Urinary bladder (tissue), 4 donors: ENCODE data around the gene FGG. TPM values are rescaled to one million over a fixed set of nuclear protein-coding genes. Genes with fewer than 3 reads are reported as not detected.

Experiments
- DNase-seq: peaks from one replicate; pipeline ENCODE4 v3.0.0-alpha.2; 2015; ENCODE audit errors: extremely low spot score
- H3K27ac ChIP-seq: one replicate; pipeline ENCODE4 v1.5.1; 2013; ENCODE audit warnings: low read depth, mild to moderate bottlenecking, moderate library complexity
- H3K36me3 ChIP-seq: one replicate; pipeline ENCODE4 v1.6.1; 2013; ENCODE audit warnings: mild to moderate bottlenecking, moderate library complexity; ENCODE audit not compliant: insufficient read depth
- H3K4me1 ChIP-seq: one replicate; pipeline ENCODE4 v1.6.1; 2013; ENCODE audit warnings: mild to moderate bottlenecking, moderate library complexity; ENCODE audit not compliant: insufficient read depth
- H3K4me3 ChIP-seq: one replicate; pipeline ENCODE4 v1.5.1; 2013; ENCODE audit warnings: low read depth, low read length
- WGBS: extraction: QIAGEN DNeasy Blood & Tissue Kit; methylation state at CpG from one replicate; pipeline ENCODE4 v1.1.7; 2013; 5-methylcytosine and 5-hydroxymethylcytosine counted together
- polyA plus RNA-seq: library from polyadenylated mRNA; stranded (reverse); fragments of 200-250 nt; gene quantifications from one replicate; pipeline ENCODE4 v1.2.3, GENCODE V29; 2013
- total RNA-seq: library from RNA; depleted of rRNA; stranded (reverse); fragments of >200 nt; gene quantifications from one replicate; pipeline ENCODE4 v1.2.3, GENCODE V29; 2014
- donor health status: healthy with polysubstance abuse.
- donor health status: healthy.

Gene FGG
- total and polyA plus RNA-seq, 2 donors, result 9.9 TPM; not detected in 1

DNA sequence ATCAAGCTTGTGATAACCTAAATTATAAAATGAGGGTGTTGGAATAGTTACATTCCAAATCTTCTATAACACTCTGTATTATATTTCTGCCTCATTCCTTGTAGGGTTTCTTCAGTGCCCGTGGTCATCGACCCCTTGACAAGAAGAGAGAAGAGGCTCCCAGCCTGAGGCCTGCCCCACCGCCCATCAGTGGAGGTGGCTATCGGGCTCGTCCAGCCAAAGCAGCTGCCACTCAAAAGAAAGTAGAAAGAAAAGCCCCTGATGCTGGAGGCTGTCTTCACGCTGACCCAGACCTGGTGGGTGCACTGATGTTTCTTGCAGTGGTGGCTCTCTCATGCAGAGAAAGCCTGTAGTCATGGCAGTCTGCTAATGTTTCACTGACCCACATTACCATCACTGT, 46.8 kb downstream of the FGG start:
- 91% methylated on average over 6 of the region's 6 CpGs for WGBS
- Histone ChIP-seq H3K4me1 (no peaks in the 10 kb centered on the region), H3K36me3 (no peaks in the 10 kb centered on the region), H3K4me3 (no peak overlapping the region), H3K27ac (no peak overlapping the region)
- no peak for DNase-seq

DNA sequence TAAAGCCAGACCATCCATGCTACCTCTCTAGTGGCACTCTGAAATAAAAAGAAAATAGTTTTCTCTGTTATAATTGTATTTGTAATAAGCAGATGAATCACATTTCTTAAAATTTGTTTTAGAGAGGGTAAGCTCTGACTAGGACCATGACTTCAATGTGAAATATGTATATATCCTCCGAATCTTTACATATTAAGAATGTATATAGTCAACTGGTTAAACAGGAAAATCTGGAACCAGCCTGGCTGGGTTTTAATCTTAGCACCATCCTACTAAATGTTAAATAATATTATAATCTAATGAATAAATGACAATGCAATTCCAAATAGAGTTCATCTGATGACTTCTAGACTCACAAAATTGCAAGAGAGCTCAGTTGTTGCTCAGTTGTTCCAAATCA, 48.1 kb downstream of the FGG start:
- no peak overlapping the region for H3K4me3 ChIP-seq
- 85% methylated on average over 1 of the region's 1 CpG for WGBS

DNA sequence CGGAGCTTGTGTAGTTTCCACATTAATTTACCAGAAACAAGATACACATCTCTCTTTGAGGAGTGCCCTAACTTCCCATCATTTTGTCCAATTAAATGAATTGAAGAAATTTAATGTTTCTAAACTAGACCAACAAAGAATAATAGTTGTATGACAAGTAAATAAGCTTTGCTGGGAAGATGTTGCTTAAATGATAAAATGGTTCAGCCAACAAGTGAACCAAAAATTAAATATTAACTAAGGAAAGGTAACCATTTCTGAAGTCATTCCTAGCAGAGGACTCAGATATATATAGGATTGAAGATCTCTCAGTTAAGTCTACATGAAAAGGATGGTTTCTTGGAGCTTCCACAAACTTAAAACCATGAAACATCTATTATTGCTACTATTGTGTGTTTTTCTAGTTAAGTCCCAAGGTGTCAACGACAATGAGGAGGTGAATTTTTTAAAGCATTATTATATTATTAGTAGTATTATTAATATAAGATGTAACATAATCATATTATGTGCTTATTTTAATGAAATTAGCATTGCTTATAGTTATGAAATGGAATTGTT, 49.7 kb downstream of the FGG start, which contains the start of gene FGB:
FGB (plus strand) TSS at position 315 of the 558 bp plus-strand sequence; CDS start at position 323, 8 bp downstream.
- Histone ChIP-seq H3K27ac (no peak within 1 kb of the TSS), H3K4me1 (no peaks in the 10 kb centered on the region), H3K4me3 (no peak within 1 kb of the TSS), H3K36me3 (no peaks in the 10 kb centered on the region)
- 68% methylated on average over 2 of the region's 2 CpGs for WGBS
- DNase-seq, result no peak

More for the DNA sequence above, 48.1 kb downstream of the FGG start:
- Histone ChIP-seq H3K36me3 (no peaks in the 10 kb centered on the region), H3K27ac (no peak overlapping the region), H3K4me1 (no peaks in the 10 kb centered on the region)
- no peak for DNase-seq

DNA sequence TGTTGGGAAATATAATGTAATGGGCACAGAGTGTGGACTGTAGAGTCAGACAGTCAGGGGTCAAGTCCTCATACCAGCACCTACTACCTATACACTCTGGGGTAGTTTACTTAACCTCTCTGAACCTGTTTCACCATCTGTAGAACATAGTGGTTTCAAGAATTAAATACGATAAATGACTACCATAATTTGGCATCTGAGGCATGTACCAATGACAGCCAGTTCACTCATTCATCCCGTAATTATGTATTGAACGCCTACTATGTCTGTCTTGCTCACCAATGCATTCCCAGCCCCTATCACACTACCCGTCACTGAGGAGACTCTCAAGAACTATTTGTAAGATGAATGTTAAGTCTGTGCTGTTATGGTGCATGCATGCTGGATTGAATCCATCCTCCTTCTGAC, 51.6 kb downstream of the FGG start:
- DNase-seq, result no peak
- Histone ChIP-seq H3K4me1 (no peaks in the 10 kb centered on the region), H3K4me3 (no peak overlapping the region), H3K27ac (no peak overlapping the region), H3K36me3 (no peaks in the 10 kb centered on the region)
- 75% methylated on average over 4 of the region's 4 CpGs for WGBS

GRCh38 chr4:154560419-154560801, 52.0 kb downstream of the FGG start:
- Histone ChIP-seq H3K4me1 (no peaks in the 10 kb centered on the region), H3K4me3 (no peak overlapping the region), H3K36me3 (no peaks in the 10 kb centered on the region), H3K27ac (no peak overlapping the region)
- WGBS, result 91% methylated on average over 1 of the region's 1 CpG
- no peak for DNase-seq

GRCh38 chr4:154559494-154560418, 52.7 kb downstream of the FGG start:
- Histone ChIP-seq H3K27ac (no peak overlapping the region), H3K4me1 (no peaks in the 10 kb centered on the region), H3K4me3 (no peak overlapping the region), H3K36me3 (no peaks in the 10 kb centered on the region)
- DNase-seq, result no peak
- 67% methylated on average over 9 of the region's 9 CpGs for WGBS

- Histone ChIP-seq H3K27ac (no peak overlapping the region), H3K36me3 (no peaks in the 10 kb centered on the region), H3K4me1 (no peaks in the 10 kb centered on the region), H3K4me3 (no peak overlapping the region)
- DNase-seq, result no peak
- WGBS, result 87% methylated on average over 1 of the region's 1 CpG
These were observed 53.3 kb downstream of the FGG start for GRCh38 chr4:154559141-154559493.

Other genes starting within 250 kb of the FGG start
- 14.0 TPM for gene DCHS2, start 120.9 kb downstream of the FGG start, total RNA-seq
- gene DCHS2, start 120.9 kb downstream of the FGG start, polyA plus RNA-seq, result 1.2 TPM
- 78.4 TPM for gene PLRG1, start 62.3 kb downstream of the FGG start, total RNA-seq
- 43.1 TPM for gene PLRG1, start 62.3 kb downstream of the FGG start, polyA plus RNA-seq
- not detected for gene FGB, start 49.6 kb downstream of the FGG start, total RNA-seq
- gene FGB, start 49.6 kb downstream of the FGG start, polyA plus RNA-seq, result 11.6 TPM
- not detected for gene FGA, start 21.9 kb downstream of the FGG start, total RNA-seq
- 9.4 TPM for gene FGA, start 21.9 kb downstream of the FGG start, polyA plus RNA-seq
- gene LRAT, start 131.3 kb upstream of the FGG start, total RNA-seq, result 0.58 TPM
- gene LRAT, start 131.3 kb upstream of the FGG start, polyA plus RNA-seq, result 0.06 TPM
- not detected for gene RBM46, start 168.6 kb upstream of the FGG start, total RNA-seq
- gene RBM46, start 168.6 kb upstream of the FGG start, polyA plus RNA-seq, result not detected